Inferior parietal cortex (tissue), 1 donor: ENCODE results near the gene EDEM2.
"Not testable (repeated sequence)": the region's sequence is repeated elsewhere in the genome, so short reads cannot be mapped to it uniquely, and the experiment has no call there.

Experiments
- DNase-seq: peaks from one replicate; pipeline ENCODE4 v3.0.0-alpha.2; 2016; ENCODE audit errors: extremely low spot score

Gene EDEM2, protein sequence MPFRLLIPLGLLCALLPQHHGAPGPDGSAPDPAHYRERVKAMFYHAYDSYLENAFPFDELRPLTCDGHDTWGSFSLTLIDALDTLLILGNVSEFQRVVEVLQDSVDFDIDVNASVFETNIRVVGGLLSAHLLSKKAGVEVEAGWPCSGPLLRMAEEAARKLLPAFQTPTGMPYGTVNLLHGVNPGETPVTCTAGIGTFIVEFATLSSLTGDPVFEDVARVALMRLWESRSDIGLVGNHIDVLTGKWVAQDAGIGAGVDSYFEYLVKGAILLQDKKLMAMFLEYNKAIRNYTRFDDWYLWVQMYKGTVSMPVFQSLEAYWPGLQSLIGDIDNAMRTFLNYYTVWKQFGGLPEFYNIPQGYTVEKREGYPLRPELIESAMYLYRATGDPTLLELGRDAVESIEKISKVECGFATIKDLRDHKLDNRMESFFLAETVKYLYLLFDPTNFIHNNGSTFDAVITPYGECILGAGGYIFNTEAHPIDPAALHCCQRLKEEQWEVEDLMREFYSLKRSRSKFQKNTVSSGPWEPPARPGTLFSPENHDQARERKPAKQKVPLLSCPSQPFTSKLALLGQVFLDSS

DNA sequence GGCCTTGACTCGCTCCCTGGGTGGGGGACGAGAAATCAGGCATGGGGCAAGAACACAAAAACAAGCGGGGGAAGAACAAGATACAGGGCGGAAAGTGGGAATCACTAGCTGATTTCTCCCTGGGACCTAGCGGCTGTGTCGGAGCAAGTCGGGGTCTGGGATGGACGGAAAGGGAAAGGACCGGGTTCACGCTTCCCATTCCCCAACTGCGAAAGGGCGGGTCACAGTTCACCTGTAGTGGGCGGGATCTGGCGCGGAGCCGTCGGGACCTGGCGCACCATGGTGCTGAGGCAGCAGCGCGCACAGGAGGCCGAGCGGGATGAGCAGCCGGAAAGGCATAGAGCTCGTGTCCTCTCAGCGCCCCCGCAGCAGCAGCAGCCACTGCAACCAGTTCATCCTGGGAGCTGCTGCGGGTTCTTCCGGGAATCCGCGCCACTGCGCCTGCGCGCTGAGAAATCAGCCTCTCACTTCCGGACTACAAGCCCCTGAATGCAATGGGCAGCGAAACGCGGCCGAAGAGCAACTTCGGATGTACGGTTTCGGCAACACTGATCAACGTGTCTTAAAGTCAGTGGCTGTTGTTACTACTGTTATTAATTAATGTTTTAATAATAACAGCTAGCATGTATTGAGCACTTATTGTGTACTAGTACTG is at the start of gene EDEM2:
Gene EDEM2, minus strand, starts transcription at position 417 of the 655 bp plus-strand sequence. Its CDS starts 78 bp downstream, at position 339.
- DNase-seq, result peak; percentile 98

DNA sequence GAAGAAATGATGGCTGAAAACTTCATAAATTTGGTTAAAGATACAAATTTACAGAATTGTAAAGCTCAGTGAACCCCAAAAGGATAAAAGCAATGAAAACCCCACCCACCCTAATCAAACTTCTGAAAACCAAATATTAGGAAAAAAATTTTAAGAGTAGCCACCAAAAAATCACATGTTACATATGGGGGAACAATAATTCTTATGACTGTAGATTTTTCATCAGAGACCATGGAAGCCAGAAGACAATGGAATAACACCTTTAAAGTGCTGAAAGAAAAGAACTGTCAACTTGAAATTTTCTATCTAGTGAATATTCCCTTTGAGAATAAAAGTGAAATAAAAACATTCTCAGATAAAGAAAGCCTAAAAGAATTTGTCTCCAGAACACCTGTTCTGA is 49.2 kb upstream of the EDEM2 start:
- no peak for DNase-seq

DNA sequence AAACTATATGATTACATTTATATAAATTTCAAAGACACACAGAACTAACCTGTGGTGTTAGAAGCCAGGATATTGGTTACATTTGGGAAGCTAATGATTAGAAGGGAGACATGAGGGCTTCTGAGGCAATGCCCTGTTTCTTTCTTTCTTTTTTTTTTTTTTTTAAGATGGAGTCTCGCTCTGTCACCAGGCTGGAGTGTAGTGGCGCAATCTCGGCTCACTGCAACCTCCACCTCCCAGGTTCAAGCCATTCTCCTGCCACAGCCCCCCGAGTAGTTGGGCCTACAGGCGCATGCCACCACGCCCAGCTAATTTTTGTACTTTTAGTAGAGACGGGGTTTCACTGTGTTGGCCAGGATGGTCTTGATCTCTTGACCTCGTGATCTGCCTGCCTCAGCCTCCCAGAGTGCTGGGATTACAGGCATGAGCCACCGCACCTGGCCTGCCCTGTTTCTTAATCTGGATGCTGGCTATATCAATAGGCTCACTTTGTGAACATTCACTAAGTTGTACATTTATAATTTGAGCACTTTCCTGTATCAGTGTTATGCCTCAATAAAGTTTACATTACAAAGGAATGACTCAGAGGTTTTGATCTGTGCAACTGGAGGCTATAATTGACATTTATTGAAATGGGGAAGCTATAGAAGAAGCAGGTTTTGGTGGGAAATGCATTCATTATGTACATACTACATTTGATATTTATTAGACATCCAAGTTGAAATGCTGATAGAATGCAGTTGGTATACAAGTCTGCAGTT is 46.1 kb upstream of the EDEM2 start:
- not testable (repeated sequence) for DNase-seq

DNA sequence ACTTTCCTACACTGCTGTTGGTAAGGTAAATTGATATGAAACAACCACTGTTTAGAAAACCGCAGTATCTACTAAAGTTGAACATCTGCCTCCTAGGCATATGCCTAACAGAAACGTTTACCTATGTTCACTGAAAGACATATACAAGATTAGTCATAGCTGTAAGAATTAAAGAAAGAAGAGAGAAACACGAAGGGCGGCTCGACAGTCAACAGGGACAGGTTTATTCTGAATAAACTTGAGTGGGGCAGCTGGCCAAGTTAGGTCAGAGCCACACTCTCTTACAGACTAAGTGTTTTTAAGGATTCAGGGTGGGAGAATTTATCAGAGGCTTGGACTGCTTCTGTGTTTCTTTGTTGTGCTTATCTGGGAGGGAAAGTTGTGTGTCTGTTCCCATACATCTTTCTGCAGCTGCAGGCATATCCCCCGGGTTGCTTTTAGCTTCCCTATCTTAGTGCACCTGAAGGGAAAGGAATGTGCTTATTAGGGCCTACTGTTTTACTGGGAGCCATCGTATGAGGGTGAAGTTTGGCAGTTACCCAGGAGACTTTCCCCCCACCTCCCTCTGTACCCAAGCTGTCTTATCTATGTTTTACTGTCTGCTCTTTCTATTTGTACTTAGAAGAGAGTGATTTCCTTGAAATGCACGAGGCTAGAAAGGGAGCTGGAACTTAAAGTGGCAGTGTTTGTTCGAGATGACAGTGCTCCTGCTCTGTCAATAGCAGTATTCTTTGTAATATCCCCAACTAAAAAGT is 45.2 kb upstream of the EDEM2 start:
- DNase-seq, result no peak

DNA sequence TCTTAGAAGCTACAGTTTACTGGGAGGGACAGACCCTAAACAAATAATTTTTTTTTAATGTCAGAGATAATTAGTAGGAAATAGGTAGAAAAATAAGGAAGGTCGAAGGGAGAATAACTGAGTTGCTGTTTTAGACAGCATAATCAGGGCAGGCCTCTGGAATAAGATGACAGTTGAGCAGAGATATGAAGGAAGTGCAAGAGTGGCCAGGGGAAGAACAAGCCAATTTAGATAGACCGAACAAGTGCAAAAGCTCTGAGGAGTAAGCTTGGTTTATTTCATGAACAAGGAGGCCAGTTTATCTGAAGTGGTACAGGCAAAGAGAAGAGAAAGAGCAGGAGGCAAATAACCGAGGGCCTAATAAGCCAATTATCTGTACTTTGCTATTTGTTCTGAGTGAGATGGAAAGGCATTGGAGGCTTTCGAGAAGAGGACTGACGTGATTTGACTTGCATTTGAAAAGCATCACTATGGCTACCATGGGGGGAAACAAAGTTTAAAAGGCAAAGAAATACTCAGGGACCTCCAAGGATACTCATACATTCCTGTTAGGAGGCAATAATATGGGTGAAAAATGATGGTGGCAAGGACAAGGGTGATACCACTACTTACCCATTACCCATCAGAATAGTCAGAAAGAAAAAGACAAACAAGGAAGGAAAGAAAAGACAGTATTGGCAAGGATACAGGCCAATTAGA is 44.4 kb upstream of the EDEM2 start:
- DNase-seq, result no peak

DNA sequence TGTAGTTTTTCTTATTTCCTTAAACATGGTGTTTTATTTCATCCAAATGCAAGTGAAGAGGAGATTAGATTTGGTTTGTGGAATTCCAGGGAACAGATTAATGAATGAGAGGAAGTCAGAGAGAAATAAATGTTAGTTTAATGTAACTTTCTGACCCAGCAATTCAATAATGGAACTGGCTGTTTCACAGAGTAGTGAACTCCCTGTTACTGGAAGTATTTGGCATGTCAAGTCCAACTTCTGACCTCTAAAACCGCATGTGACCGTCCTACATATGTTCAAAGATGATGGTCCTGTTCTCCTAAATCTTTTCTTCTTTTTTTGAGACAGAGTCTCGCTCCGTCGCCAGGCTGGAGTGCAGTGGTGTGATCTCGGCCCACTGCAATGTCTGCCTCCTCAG is 43.4 kb upstream of the EDEM2 start:
- no peak for DNase-seq

DNA sequence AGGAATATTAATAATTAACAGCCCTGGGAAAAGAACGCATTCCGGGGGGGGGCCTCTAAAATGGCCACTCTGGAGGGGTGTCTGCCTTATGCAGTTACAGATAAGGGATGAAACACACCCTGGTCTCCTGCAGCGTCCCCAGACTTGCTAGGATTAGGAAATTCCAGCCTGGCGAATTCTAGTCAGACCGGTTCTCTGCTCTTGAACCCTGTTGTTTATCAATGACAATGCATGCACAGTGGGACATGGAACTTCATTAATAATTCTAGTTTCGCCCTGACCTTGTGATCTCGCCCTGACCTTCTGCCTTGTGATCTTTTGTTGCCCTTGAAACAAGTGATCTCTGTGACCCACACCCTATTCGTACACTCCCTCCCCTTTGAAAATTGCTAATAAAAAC is 42.1 kb upstream of the EDEM2 start:
- not testable (repeated sequence) for DNase-seq

DNA sequence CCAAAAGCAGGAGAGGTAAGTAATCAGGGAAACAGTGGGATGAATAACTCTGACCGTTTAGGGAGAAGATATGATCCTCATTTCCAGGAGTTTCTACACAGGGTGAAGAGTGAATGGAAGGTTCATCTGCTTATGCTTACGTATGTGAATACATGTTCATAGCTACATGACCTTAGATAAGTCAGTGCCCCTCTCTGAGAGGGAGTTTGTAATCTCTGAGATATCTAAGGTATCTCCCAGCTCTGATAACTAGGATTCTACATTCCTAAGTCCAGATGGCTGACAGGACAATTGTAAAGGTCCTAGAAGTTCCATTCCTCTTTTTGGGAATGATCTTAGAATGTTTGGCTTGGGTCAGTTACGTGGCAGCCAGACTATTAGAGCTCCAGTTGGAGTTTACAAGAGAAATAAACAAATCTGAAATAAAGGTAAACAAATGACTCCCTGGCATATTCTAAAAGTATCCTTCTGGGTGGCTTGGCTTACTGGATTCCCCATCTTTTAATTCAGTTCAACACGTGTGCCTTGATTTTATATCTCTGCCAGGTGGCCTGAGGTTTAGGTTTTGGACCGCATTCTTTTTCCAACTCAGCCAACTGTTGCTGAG is 40.6 kb upstream of the EDEM2 start:
- no peak for DNase-seq

DNA sequence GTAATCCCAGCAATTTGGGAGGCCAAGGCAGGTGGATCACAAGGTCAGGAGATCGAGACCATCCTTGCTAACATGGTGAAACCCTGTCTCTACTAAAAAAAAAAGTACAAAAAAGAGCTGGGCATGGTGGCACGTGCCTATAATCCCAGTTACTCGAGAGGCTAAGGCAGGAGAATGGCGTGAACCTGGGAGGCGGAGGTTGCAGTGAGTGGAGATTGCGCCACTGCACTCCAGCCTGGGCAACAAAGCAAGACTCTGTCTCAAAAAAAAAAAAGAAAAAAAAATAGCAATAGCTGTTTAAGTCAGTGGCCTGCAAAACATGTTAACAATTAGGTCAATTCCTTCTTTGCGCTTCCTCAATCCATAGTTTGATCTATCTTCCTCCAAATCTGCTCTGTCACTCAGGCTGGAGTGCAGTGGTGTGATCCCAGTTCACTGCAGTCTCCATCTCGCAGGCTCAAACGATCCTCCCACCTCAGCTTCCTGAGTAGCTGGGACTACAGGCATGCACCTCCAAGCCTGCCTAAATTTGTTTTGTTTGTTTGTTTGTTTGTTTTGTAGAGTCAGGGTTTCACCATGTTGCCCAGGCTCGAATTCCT is 39.7 kb upstream of the EDEM2 start:
- not testable (repeated sequence) for DNase-seq

DNA sequence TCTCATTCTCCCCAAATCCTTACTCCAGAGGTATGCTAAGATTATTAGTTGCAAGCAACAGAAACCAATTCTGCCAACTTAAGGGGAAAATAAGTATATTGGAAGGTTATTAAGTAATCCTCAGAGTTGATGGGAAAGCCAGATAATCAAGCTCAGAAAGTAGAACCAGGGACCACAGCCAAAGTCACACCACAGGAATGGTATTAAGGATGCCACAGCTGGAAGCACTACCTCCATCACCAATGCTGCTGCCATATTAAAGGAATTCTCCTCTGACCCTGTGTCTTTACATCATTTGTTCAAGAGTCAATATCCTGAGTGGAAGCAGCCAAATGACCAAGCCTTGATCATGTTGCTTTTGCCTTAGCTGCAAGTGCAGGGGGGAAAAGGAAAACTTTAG is 34.6 kb upstream of the EDEM2 start:
- no peak for DNase-seq

DNA sequence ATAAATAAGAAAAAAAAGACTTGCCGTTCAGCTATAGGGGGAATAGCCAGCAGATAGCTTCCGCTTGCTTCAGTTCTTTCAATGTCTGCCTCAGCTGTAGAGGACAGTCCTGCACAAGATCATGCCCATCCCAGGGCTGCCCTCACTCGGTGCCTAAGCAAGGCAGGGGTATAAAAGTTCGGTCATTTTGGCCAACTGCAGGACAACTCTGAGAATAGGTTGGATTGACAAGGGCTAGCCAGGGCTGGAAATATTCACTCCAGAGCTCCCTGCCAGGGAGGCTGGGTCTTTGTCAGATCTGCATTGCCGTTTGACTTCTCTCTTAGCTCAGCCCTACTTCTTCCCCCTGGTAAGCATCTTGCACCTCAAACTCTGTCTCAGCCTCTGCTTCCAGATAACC is 33.1 kb upstream of the EDEM2 start:
- no peak for DNase-seq

DNA sequence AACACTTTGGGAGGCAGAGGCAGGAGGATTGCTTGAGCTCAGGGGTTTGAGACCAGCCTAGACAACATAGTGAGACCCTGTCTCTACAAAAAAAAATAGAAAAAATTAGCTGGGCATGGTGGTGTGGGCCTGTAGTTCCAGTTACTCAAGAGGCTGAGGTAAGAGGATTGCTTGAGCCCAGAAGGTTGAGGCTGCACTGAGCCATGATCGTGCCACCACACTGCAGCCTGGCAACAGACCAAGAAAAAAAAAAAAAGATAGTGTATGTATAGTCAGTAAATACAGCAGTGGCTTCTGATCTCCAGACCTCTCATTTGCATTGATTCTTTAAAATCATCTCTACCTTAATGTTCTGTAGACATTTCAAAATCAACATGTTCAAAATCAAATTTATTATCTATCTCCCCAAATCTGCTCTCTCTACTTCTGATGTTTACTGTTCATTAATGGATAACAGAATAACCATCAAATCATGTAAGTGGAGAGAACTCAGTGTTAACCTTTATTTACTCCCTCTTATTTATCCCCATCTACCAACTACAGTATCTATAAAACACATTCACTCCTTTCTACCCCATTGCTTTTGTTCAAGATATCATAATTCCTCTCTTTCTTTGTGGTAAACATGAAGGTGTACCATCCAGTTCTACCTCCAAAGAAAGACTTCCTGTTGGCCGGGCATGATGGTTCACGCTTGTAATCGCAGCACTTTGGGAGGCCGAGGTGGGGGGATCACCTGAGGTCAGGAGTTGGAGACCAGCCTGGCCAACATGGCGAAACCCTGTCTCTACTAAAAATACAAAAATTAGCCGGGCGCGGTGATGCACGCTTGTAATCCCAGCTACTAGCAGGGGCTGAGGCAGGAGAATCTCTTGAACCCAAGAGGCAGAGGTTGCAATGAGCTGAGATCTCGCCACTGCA is 32.4 kb upstream of the EDEM2 start:
- DNase-seq, result no peak

DNA sequence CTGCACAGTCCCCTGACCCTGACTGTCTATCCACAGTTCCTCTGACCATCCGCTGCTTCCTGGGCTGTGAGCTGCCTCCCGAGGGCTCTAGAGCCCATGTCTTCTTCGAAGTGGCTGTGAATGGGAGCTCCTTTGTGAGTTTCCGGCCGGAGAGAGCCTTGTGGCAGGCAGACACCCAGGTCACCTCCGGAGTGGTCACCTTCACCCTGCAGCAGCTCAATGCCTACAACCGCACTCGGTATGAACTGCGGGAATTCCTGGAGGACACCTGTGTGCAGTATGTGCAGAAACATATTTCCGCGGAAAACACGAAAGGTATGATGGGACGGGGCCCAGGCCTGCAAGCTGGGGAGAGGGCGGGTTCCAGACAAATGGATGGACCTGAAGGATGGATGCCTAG is 29.0 kb upstream of the EDEM2 start:
- no peak for DNase-seq

DNA sequence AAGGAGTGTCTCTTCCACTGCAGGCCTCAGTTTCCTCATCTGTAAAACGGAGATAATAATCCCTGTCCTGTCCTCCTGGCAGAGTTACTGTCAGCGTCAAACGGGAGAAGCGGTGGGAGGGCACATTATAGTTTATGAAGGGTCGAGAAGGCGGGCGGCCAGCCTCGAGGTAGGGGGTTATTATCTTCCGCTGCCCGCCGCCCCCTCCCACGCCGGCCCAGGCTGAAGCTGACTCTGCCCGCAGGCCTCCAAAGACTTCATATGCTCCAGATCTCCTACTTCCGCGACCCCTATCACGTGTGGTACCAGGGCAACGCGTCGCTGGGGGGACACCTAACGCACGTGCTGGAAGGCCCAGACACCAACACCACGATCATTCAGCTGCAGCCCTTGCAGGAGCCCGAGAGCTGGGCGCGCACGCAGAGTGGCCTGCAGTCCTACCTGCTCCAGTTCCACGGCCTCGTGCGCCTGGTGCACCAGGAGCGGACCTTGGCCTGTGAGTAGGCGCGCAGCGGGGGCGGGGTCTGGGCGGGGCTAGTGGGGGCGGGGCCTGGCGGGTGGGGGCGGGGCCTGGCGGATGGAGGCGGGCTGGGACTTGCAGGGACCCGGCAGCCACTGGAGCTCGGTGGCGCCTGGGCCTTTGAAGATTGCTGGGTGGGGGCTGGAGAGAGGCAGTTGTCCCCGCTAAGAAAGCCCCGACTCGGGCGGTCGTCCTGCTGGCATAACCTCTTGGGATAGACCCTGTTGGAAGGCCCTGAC is 27.5 kb upstream of the EDEM2 start:
- no peak for DNase-seq

DNA sequence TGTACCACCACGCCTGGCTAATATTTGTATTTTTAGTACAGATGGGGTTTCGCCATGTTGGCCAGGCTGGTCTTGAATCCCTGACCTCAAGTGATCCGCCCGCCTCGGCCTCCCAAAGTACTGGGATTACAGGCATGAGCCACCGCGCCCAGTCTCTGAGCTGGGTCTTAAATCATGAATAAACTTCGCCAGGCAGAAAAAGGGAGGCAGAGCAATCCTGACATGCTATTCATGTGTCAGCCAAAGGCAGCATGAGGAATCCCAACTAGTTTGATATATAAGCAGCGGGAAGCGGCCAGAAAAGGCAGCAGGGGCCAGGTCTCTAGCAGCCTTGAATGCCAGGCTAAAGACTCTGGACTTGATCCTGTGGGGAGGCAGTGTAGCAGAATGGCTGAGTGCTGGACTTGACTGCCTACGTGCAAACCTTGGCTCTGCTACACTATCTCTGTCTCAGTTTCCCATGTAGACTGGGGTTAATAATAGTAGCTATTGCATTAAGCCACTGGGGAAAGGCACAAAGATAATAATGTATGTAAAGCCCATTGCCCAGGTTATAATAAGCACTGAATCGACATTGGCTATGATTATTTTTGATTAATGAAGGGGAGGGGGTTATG is 26.5 kb upstream of the EDEM2 start:
- DNase-seq, result no peak

DNA sequence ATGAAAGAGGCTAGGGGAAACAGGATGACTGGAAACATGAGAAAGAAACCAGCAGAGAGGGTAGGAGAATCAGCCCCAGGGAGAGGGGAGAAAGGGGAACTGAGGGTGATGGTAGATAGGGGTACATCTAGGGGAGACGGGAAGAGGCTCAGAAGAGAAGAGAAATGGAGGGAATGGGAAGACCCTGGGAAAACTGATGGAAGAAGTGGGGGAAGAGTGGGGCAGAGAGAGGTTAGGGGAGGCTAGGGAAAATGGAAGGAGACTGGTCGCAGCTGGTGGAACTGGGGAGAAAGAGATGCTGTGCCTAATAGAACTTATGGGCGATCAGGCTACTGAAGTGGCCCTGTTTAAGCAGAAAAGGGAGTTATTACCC is 25.3 kb upstream of the EDEM2 start:
- DNase-seq, result no peak

DNA sequence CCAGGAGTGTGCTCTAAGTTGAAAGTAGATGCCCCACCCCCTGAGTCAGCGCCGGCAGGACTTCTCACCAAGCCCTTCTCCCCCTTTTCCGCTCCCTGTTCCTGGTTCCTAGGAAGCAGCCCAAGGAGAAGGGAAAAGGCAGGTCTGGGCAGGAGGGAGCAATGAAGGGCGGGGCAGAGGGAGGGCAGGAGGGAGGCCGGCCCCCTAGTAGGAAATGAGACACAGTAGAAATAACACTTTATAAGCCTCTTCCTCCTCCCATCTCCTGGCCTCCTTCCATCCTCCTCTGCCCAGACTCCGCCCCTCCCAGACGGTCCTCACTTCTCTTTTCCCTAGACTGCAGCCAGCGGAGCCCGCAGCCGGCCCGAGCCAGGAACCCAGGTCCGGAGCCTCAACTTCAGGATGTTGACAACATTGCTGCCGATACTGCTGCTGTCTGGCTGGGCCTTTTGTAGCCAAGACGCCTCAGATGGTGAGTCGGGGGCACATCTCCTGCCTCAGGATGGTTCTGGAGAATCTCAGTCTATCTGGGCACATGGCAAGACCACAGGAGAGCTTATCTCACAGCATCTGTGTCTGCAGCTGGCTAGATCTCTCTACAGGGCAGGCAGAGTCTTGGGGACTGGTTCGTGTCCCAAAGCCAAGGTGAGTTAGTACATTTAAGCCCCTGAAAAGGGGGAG is 24.8 kb upstream of the EDEM2 start, which contains the start of gene PROCR:
Gene PROCR, plus strand, starts transcription at position 320 of the 681 bp plus-strand sequence. Its CDS starts 83 bp downstream, at position 403.
- no peak for DNase-seq
